Nephron (organoid): ENCODE data around the gene CFAP210.
A peak's percentile ranks its signal among the peaks of the same experiment; 100 is the strongest.

Source experiments
- H3K27ac Mint-ChIP-seq, 3 experiments: 2 replicates each; pipeline ENCODE4 v1.8.0; 2020; ENCODE audit warnings: mixed read lengths in 3 of 3, mild to moderate bottlenecking in 2 of 3, moderate library complexity in 1 of 3
- H3K27me3 Mint-ChIP-seq: 2 replicates; pipeline ENCODE4 v1.8.0; 2021; ENCODE audit warnings: low read depth, mild to moderate bottlenecking, moderate library complexity, mixed read lengths
- H3K36me3 Mint-ChIP-seq: 2 replicates; pipeline ENCODE4 v1.8.0; 2020; ENCODE audit warnings: low read depth, mixed read lengths
- H3K4me1 Mint-ChIP-seq: 2 replicates; pipeline ENCODE4 v1.8.0; 2020; ENCODE audit warnings: mixed read lengths
- H3K4me3 Mint-ChIP-seq, 3 experiments: 2 replicates each; pipeline ENCODE4 v1.8.0; 2020; ENCODE audit warnings: mild to moderate bottlenecking in 3 of 3, mixed read lengths in 3 of 3, moderate library complexity in 2 of 3
- H3K9me3 Mint-ChIP-seq: 2 replicates; pipeline ENCODE4 v1.8.0; 2020; ENCODE audit warnings: mixed read lengths
- CTCF ChIP-seq, 3 experiments: fragments of 200-600 bp; sonication (generic); IDR thresholded peaks; one replicate each; pipeline ENCODE4 v1.5.0; 2021; ENCODE audit warnings: antibody characterized with exemption in 3 of 3; ENCODE audit not compliant: unreplicated experiment in 3 of 3

Gene CFAP210

GRCh38 chr2:169647496-169647895 lies 46.7 kb downstream of the CFAP210 start:
- Mint-ChIP-seq H3K27me3 (no peaks in the 10 kb centered on the region), H3K4me1 (no peaks in the 10 kb centered on the region), H3K27ac (no peak overlapping the region), H3K36me3 (no peaks in the 10 kb centered on the region), H3K9me3 (no peaks in the 10 kb centered on the region), H3K4me3 (no peak overlapping the region)
- no peak for TF ChIP-seq CTCF (IDR thresholded peaks at IDR 0.05; ENCODE audit: unreplicated experiment in 3 of 3)

GRCh38 chr2:169644173-169644572 lies 50.0 kb downstream of the CFAP210 start:
- Mint-ChIP-seq H3K27me3 (no peaks in the 10 kb centered on the region), H3K9me3 (no peaks in the 10 kb centered on the region), H3K4me3 (no peak overlapping the region), H3K36me3 (peaks cover 4% of the 10 kb centered on the region), H3K4me1 (no peaks in the 10 kb centered on the region), H3K27ac (no peak overlapping the region)
- TF ChIP-seq CTCF (IDR thresholded peaks at IDR 0.05; ENCODE audit: unreplicated experiment in 3 of 3): no peak

GRCh38 chr2:169641464-169641863 lies 52.7 kb downstream of the CFAP210 start:
- Mint-ChIP-seq H3K9me3 (no peaks in the 10 kb centered on the region), H3K4me3 (no peak overlapping the region), H3K27me3 (no peaks in the 10 kb centered on the region), H3K27ac (peak overlapping the region in 1 of 3 experiments; percentile 54), H3K36me3 (peaks cover 18% of the 10 kb centered on the region), H3K4me1 (no peaks in the 10 kb centered on the region)
- TF ChIP-seq CTCF (IDR thresholded peaks at IDR 0.05; ENCODE audit: unreplicated experiment in 3 of 3): no peak

GRCh38 chr2:169640104-169640503 lies 54.1 kb downstream of the CFAP210 start:
- TF ChIP-seq CTCF (IDR thresholded peaks at IDR 0.05; ENCODE audit: unreplicated experiment in 3 of 3): no peak
- no peaks in the 10 kb centered on the region for H3K27me3 Mint-ChIP-seq
- no peak overlapping the region for H3K4me3 Mint-ChIP-seq
- peaks cover 18% of the 10 kb centered on the region for H3K36me3 Mint-ChIP-seq
- no peaks in the 10 kb centered on the region for H3K9me3 Mint-ChIP-seq
- H3K27ac Mint-ChIP-seq: no peak overlapping the region
- no peaks in the 10 kb centered on the region for H3K4me1 Mint-ChIP-seq

GRCh38 chr2:169637620-169638019 lies 56.6 kb downstream of the CFAP210 start:
- Mint-ChIP-seq H3K4me3 (no peak overlapping the region), H3K36me3 (peaks cover 28% of the 10 kb centered on the region), H3K27ac (no peak overlapping the region), H3K4me1 (no peaks in the 10 kb centered on the region), H3K9me3 (no peaks in the 10 kb centered on the region), H3K27me3 (no peaks in the 10 kb centered on the region)
- no peak for TF ChIP-seq CTCF (IDR thresholded peaks at IDR 0.05; ENCODE audit: unreplicated experiment in 3 of 3)

GRCh38 chr2:169636440-169637097 lies 57.6 kb downstream of the CFAP210 start:
- peaks cover 34% of the 10 kb centered on the region for H3K36me3 Mint-ChIP-seq
- TF ChIP-seq CTCF (IDR thresholded peaks at IDR 0.05; ENCODE audit: unreplicated experiment in 3 of 3): no peak
- H3K9me3 Mint-ChIP-seq: no peaks in the 10 kb centered on the region
- no peaks in the 10 kb centered on the region for H3K27me3 Mint-ChIP-seq
- no peaks in the 10 kb centered on the region for H3K4me1 Mint-ChIP-seq
- no peak overlapping the region for H3K4me3 Mint-ChIP-seq
- no peak overlapping the region for H3K27ac Mint-ChIP-seq
